ENCODE data around the gene ARV1.
"Not testable (repeated sequence)": the region's sequence is repeated elsewhere in the genome, so short reads cannot be mapped to it uniquely, and the experiment has no call there.

The ARV1 gene

GRCh38 chr1:230976825-230977747, 1.8 kb upstream of the ARV1 start:
- no peak for DNase-seq

GRCh38 chr1:230977761-230978490, 968 bp upstream of the ARV1 start:
- DNase-seq, result peak; percentile 36

GRCh38 chr1:230979389-230979716, 459 bp downstream of the ARV1 start:
- DNase-seq, result no peak

- no peak for DNase-seq
Observed at GRCh38 chr1:230979952-230980351, 1.1 kb downstream of the ARV1 start.

DNA sequence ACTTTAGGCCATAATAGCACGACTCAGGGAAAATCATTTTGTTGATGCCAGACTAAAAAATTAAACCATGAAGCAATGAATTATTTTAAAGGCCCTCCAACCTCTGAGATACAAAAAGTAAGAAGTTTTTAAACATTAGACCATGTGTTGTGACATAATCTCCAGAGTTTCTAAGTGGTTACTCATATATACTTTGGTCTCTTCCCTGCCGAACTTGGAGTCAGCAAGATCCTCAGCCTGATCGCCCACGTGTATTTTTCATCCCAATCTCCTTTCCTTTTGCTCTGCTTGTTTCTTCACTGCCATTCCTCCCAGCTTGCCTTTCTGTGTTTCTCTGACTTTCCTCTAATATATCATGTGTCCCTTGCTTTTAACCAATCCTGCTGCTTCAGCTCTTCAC, 3.8 kb downstream of the ARV1 start:
- no peak for DNase-seq

GRCh38 chr1:230983811-230984210, 4.9 kb downstream of the ARV1 start:
- no peak for DNase-seq

DNA sequence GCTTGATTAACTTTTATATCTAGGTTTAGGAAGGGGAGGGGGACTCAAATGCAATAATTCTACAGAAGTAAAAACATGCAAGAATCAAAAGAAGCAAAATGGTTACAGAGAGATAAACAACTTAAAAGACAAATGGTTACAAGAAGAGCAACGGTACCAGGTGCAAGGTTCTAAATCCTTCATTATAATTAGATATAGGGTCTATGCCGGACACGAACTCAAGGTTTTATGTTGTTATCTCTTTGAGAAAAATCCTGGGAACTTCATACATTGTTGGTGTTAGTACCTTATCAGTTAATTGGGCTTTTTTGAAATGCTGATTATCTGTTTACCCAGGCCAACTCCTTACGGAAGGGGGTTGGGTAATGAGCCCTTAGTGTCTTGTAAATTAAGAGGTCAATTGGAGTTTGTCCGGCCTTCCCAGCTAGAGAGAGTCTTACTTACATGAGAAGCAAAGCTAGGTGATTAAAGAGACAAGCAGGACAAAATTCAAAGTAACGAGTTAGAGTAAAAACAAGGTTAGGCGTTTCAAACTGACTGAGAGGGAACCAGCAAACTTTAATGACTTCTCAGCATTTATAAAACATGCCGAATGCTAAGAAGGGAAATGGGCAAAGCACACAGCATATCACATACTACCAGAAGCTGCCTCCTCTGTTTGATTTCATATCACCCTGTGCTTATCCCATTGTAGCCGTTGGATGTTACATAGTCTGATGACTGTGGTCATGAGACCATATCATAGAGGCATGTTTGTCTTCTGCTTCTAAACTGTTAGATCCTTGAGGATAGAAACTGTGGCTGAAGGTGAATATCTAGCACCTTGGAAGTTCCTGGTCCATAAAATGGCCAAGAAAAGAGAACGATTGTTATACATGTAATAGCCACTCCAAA, 6.0 kb downstream of the ARV1 start:
- DNase-seq, result not testable (repeated sequence)

DNA sequence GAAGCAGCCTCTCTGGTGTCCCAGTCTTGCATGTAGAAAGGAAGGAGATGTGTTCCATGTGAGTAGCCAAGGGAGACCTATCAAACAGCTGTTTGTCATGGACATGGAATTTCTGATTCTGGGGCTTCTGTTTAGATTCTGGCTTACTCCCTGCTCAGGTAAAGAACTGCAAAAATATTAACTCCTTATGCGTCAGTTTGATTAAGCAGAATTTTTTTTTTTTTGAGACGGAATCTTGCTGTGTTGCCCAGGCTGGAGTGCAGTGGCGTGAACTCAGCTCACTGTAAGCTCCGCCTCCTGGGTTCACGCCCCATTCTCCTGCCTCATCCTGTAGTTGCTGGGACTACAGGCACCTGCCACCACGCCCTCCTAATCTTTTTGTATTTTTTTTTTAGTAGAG, 6.8 kb downstream of the ARV1 start:
- no peak for DNase-seq

GRCh38 chr1:230986976-230987375, 8.1 kb downstream of the ARV1 start:
- DNase-seq, result no peak

DNA sequence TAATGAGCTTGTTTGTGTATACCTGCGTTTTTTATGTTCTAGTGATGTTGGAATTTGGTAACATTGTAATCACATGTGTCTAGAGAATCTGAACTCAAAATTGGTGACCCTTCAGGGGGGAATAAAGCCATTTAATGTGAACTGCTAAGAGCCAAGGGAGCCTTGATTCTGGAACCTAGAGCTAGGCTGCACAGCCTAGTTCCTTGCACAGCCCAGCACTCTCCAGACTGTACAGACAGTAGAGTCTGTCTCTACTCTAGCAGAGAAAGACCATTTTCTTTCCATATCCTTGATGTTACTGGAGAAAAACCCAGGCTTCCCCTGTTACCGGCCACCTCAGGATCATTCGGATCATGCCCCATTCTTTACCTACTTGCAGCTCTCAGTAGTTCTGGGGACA, 8.6 kb downstream of the ARV1 start:
- DNase-seq, result no peak

GRCh38 chr1:230992100-230992774, 13.3 kb downstream of the ARV1 start:
- no peak for DNase-seq

GRCh38 chr1:230994860-230995259, 16.0 kb downstream of the ARV1 start:
- DNase-seq, result no peak

DNA sequence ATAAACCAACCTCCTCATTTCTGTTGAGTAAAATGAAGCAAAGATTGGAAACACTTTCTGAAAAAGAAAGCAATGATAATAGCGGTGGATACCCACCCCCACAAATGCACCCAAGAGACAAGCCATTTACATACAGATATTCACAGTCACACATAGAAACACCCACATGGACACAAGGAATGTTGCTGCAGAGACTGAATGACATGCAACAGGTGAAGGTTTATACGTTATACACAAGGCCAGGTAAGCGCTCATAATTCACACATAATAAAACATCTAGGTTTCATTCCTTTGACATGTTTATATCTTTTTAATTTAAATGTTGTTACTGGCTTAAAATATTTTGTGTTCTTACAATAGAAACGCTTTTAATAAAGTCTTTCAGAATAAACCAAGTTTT, 21.3 kb downstream of the ARV1 start:
- DNase-seq, result no peak

- DNase-seq, result no peak
Observed at GRCh38 chr1:231000639-231001038, 21.7 kb downstream of the ARV1 start.

DNA sequence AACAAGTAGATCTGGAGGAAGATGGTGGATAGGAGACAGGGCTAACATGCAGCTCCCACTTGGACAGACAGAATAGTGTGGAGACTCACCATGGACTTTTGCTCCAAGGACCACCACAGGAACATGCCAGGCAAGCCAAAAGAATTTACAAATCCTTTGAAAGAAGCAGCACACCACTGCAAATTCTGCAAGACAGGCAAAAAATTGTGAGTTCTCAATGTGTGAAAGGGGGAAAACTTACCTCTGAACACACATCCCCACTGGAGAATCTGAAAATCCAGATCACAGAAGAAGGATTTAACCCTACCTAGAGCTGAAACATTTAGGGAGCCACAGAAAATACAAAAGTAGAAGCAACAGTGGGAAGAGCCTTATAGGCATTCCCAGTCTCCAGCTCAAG, 23.0 kb downstream of the ARV1 start:
- DNase-seq, result no peak

GRCh38 chr1:231007535-231007934, 28.6 kb downstream of the ARV1 start:
- DNase-seq, result not testable (repeated sequence)

DNA sequence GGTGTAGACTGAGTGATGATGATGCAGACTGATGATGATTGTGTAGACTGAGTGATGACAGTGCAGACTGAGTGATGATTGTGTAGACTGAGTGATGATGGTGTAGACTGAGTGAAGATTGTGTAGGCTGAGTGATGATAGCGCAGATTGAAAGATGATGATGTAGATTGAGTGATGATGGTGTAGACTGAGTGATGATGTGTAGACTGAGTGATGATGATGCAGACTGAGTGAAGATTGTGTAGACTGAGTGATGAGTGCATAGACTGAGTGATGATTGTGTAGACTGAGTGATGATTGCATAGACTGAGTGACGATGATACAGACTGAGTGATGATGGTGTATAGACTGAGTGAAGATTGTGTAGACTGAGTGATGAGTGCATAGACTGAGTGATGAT, 32.5 kb downstream of the ARV1 start:
- no peak for DNase-seq

DNA sequence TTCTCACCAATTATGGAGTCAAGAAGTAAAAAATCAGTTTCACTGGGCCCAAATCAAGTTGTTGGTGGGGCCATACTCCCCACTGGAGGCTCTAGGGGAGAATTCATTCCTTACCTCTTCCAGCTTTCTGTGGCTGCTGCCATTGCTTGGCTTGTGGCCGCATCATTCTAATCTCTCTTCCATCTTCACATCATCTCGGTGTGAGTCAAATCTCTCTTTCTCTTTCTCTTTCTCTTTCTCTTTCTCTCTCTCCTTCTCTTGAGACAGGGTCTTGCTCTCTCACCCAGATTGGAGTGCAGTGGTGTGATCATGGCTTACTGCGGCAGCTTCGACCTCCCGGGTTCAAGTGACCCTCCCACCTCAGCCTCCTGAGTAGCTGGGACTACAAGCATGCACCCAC, 33.1 kb downstream of the ARV1 start:
- DNase-seq, result no peak

- no peak for DNase-seq
Observed at GRCh38 chr1:231013391-231014015, 34.6 kb downstream of the ARV1 start.

DNA sequence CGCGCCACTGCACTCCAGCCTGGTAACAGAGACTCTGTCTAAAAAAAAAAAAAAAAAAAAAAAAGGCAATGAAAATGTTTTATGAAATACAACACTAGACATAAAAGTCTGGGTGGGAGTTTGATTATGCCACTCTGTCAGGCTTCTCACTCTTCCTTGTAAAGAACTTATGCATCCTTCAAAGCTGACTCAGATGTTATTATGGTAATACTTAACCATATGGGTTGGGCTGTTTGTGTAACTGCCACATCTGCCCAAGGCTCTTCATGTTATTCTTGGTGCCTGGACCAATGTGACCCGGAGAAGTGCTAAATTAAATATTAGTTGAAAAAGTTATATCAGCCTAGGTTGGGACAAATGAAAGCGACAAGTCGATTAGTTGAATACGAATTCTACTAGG, 37.3 kb downstream of the ARV1 start:
- no peak for DNase-seq

DNA sequence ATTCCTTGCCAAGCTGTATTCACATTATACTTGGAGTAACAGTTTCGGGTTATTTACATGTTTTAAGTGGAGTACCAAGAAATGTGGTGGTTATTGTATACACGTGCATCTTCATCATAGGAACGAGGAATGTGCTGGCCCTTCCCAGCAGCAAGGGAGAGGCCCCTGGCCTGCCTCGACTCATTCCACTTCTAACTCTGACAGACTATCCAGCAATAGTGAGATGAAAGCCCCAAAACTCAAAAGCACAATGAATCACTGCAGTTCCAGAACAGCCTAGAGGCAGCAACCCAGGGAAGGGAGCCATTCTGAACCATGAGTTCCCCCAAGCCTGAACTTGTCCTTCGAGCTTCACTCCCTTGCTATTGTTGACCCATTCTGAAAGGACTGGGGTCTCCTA, 38.1 kb downstream of the ARV1 start:
- no peak for DNase-seq

- no peak for DNase-seq
Observed at GRCh38 chr1:231019711-231020110, 40.8 kb downstream of the ARV1 start.
